Neural cell (in vitro differentiated cells): Measurements from ENCODE around the gene NRROS. TPM values are rescaled to one million over a fixed set of nuclear protein-coding genes. Genes with fewer than 3 reads are reported as not detected.

Source experiments
- H2AFZ ChIP-seq: fragments of 200-600, 300-800 bp; sonication (generic), shearing (Covaris generic); 2 replicates; pipeline ENCODE4 v1.6.0; 2014; ENCODE audit warnings: low read depth, mild to moderate bottlenecking, antibody characterized with exemption, low read length, moderate library complexity
- H3F3A ChIP-seq: fragments of 200-600 bp; shearing (Covaris generic); 2 replicates; pipeline ENCODE4 v1.6.1; 2016; ENCODE audit warnings: mild to moderate bottlenecking, moderate library complexity, mixed read lengths, antibody characterized with exemption, low read length; ENCODE audit not compliant: insufficient read depth, poor library complexity, severe bottlenecking
- H3K27ac ChIP-seq: fragments of 200-600, 300-800 bp; sonication (generic), shearing (Covaris generic); 2 replicates; pipeline ENCODE4 v1.5.1; 2014; ENCODE audit warnings: mild to moderate bottlenecking, low read length, moderate library complexity
- H3K27me3 ChIP-seq: fragments of 300-800, 200-600 bp; sonication (generic), shearing (Covaris generic); 2 replicates; pipeline ENCODE4 v1.6.0; 2014; ENCODE audit warnings: mild to moderate bottlenecking, low read depth, low read length, moderate library complexity; ENCODE audit not compliant: insufficient read depth
- H3K36me3 ChIP-seq: fragments of 300-800, 200-600 bp; sonication (generic), shearing (Covaris generic); 2 replicates; pipeline ENCODE4 v1.5.1; 2014; ENCODE audit warnings: mild to moderate bottlenecking, antibody characterized with exemption, low read length, moderate library complexity; ENCODE audit not compliant: insufficient read depth
- H3K4me2 ChIP-seq: fragments of 300-800, 200-600 bp; sonication (generic), shearing (Covaris generic); 2 replicates; pipeline ENCODE4 v1.6.0; 2014; ENCODE audit warnings: mild to moderate bottlenecking, low read length
- H3K4me3 ChIP-seq: fragments of 300-800, 200-600 bp; sonication (generic), shearing (Covaris generic); 2 replicates; pipeline ENCODE4 v1.5.1; 2014; ENCODE audit warnings: mild to moderate bottlenecking, low read length, moderate library complexity
- H3K79me2 ChIP-seq: fragments of 200-600 bp; shearing (Covaris generic); replicated peaks from 2 replicates; pipeline ENCODE4 v1.6.0; 2014; ENCODE audit warnings: mild to moderate bottlenecking, low read length, moderate library complexity; ENCODE audit not compliant: insufficient read depth
- H3K9ac ChIP-seq: fragments of 300-800, 200-600 bp; sonication (generic), shearing (Covaris generic); 2 replicates; pipeline ENCODE4 v1.6.1; 2016; ENCODE audit warnings: mild to moderate bottlenecking, low read length, mixed read lengths
- H3K9me2 ChIP-seq: fragments of 200-600 bp; shearing (Covaris generic); 2 replicates; pipeline ENCODE4 v1.6.1; 2016; ENCODE audit warnings: mild to moderate bottlenecking, low read length, mixed read lengths; ENCODE audit not compliant: insufficient read depth
- H3K9me3 ChIP-seq: fragments of 200-600, 300-800 bp; sonication (generic), shearing (Covaris generic); 2 replicates; pipeline ENCODE4 v1.6.1; 2016; ENCODE audit warnings: mild to moderate bottlenecking, mixed run types, low read length, moderate library complexity, mixed read lengths
- H4K20me1 ChIP-seq: fragments of 200-600 bp; shearing (Covaris generic); 2 replicates; pipeline ENCODE4 v1.6.1; 2016; ENCODE audit warnings: mild to moderate bottlenecking, mixed run types; ENCODE audit not compliant: insufficient read depth
- CTCF ChIP-seq: fragments of 450-650 bp; IDR thresholded peaks from 2 replicates; pipeline ENCODE4 v1.5.1; 2014; ENCODE audit warnings: antibody characterized with exemption, mild to moderate bottlenecking, moderate library complexity; ENCODE audit not compliant: poor library complexity, severe bottlenecking
- EP300 ChIP-seq: fragments of 450-650 bp; conservative IDR thresholded peaks from 2 replicates; pipeline ENCODE4 v1.6.1; 2014; ENCODE audit warnings: antibody characterized with exemption, mild to moderate bottlenecking, moderate library complexity; ENCODE audit not compliant: poor library complexity, severe bottlenecking
- EZH2 ChIP-seq: fragments of 200-600, 300-800 bp; shearing (Covaris generic), sonication (generic); IDR thresholded peaks from 2 replicates; pipeline ENCODE4 v1.6.1; 2014; ENCODE audit warnings: antibody characterized with exemption, low read length, borderline replicate concordance, mild to moderate bottlenecking; ENCODE audit not compliant: insufficient read depth, poor library complexity, severe bottlenecking
- MXI1 ChIP-seq: fragments of 450-650 bp; conservative IDR thresholded peaks from 2 replicates; pipeline ENCODE4 v1.6.1; 2014; ENCODE audit warnings: antibody characterized with exemption, mild to moderate bottlenecking; ENCODE audit not compliant: poor library complexity, severe bottlenecking
- POLR2AphosphoS5 ChIP-seq: IDR thresholded peaks from 2 replicates; pipeline ENCODE4 v1.6.1; 2012
- RAD21 ChIP-seq: fragments of 450-650 bp; conservative IDR thresholded peaks from 2 replicates; pipeline ENCODE4 v1.6.1; 2014; ENCODE audit warnings: antibody characterized with exemption, mild to moderate bottlenecking, moderate library complexity
- SMC3 ChIP-seq: fragments of 450-650 bp; conservative IDR thresholded peaks from 2 replicates; pipeline ENCODE4 v1.6.1; 2014; ENCODE audit warnings: antibody characterized with exemption, mild to moderate bottlenecking, moderate library complexity; ENCODE audit not compliant: poor library complexity
- TAF1 ChIP-seq: IDR thresholded peaks from 2 replicates; pipeline ENCODE4 v1.6.1; 2012; ENCODE audit warnings: low read depth
- polyA plus RNA-seq: library from polyadenylated mRNA; depleted of rRNA; stranded (reverse); fragments of >200 nt; gene quantifications from 2 replicates; pipeline ENCODE4 v1.2.3, GENCODE V29; 2014
- TF ChIP-seq, protein P1 (sequence below): IDR thresholded peaks from 2 replicates; pipeline ENCODE4 v1.6.1; 2012; ENCODE audit warnings: borderline replicate concordance

The NRROS gene
- polyA plus RNA-seq, 1 donor from 2014 or later = not detected

GRCh38 chr3:196670339-196670738, 30.8 kb downstream of the NRROS start:
- no peaks in the 10 kb centered on the region for H3K9me3 ChIP-seq
- H3K4me3 ChIP-seq = no peak overlapping the region
- no peak overlapping the region for H3K4me2 ChIP-seq
- H4K20me1 ChIP-seq = no peaks in the 10 kb centered on the region
- H3K27ac ChIP-seq = no peak overlapping the region
- no peaks in the 10 kb centered on the region for H3K36me3 ChIP-seq
- no peak overlapping the region for H3K9ac ChIP-seq
- H2AFZ ChIP-seq = no peak overlapping the region
- no peaks in the 10 kb centered on the region for H3K79me2 ChIP-seq
- H3K27me3 ChIP-seq = no peaks in the 10 kb centered on the region
- no peak for TF ChIP-seq TAF1
- TF ChIP-seq EZH2 = no peak
- TF ChIP-seq POLR2AphosphoS5 = no peak
- no peak for TF ChIP-seq MXI1
- TF ChIP-seq RAD21 = no peak
- TF ChIP-seq, protein P1, sequence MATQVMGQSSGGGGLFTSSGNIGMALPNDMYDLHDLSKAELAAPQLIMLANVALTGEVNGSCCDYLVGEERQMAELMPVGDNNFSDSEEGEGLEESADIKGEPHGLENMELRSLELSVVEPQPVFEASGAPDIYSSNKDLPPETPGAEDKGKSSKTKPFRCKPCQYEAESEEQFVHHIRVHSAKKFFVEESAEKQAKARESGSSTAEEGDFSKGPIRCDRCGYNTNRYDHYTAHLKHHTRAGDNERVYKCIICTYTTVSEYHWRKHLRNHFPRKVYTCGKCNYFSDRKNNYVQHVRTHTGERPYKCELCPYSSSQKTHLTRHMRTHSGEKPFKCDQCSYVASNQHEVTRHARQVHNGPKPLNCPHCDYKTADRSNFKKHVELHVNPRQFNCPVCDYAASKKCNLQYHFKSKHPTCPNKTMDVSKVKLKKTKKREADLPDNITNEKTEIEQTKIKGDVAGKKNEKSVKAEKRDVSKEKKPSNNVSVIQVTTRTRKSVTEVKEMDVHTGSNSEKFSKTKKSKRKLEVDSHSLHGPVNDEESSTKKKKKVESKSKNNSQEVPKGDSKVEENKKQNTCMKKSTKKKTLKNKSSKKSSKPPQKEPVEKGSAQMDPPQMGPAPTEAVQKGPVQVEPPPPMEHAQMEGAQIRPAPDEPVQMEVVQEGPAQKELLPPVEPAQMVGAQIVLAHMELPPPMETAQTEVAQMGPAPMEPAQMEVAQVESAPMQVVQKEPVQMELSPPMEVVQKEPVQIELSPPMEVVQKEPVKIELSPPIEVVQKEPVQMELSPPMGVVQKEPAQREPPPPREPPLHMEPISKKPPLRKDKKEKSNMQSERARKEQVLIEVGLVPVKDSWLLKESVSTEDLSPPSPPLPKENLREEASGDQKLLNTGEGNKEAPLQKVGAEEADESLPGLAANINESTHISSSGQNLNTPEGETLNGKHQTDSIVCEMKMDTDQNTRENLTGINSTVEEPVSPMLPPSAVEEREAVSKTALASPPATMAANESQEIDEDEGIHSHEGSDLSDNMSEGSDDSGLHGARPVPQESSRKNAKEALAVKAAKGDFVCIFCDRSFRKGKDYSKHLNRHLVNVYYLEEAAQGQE = no peak
- no peak for TF ChIP-seq CTCF
- no peak for TF ChIP-seq EP300
- no peak for TF ChIP-seq SMC3
- no peaks in the 10 kb centered on the region for H3F3A ChIP-seq
- no peaks in the 10 kb centered on the region for H3K9me2 ChIP-seq

GRCh38 chr3:196673632-196674031, 34.1 kb downstream of the NRROS start:
- Histone ChIP-seq H2AFZ (no peak overlapping the region), H3K27me3 (no peaks in the 10 kb centered on the region), H3K9me2 (no peaks in the 10 kb centered on the region), H3F3A (no peaks in the 10 kb centered on the region), H3K36me3 (no peaks in the 10 kb centered on the region), H3K9ac (no peak overlapping the region), H3K4me3 (no peak overlapping the region), H3K79me2 (no peaks in the 10 kb centered on the region), H4K20me1 (no peaks in the 10 kb centered on the region), H3K9me3 (no peaks in the 10 kb centered on the region), H3K4me2 (no peak overlapping the region), H3K27ac (no peak overlapping the region)
- TF ChIP-seq TAF1 (no peak), POLR2AphosphoS5 (no peak), EP300 (no peak), SMC3 (no peak), RAD21 (no peak), MXI1 (no peak), EZH2 (no peak), CTCF (no peak)
- TF ChIP-seq, protein P1 = no peak
